ENCODE results near the gene VWF. TPM values are rescaled to one million over a fixed set of nuclear protein-coding genes. Genes with fewer than 3 reads are reported as not detected.

VWF gene
- total and polyA plus RNA-seq, 2 of the 13 experiments (the other 11 are each of a cell fraction or from before 2014, with no cell fraction given), result 0.20 to 0.25 TPM

DNA sequence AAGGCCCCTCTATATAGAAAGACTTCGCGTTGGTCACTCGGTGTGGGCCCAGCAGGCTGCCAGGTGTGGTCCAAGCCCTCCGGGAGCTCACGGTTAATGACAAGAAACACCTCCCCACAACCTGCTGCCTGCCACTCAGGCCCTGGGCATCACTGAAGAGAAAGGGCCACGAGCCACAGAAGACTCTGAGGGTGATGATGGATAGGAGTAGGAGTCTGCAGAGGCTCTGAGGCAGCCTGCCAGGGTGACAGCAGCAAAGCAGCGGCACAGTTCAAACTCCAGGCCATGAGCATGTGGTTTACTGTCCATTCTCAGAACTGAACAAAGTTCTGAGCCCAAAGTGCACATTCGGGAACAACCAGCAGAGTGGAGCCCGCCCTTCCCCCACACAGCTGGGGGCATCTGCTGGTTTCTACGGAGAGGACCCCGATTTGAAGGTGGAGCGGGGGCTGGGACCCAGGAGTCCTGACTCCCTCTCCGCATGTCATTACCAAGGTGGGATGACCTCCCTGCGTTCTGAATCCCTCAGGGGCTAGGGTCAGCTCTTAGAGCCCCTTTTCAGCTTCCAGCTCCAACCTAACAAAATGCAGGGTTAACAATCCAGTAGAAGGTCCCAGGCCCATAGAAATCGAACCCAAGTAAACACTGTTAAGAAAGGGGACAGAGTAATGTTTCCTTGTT lies 65.8 kb downstream of the VWF start (continued):
- TF ChIP-seq, protein P1, sequence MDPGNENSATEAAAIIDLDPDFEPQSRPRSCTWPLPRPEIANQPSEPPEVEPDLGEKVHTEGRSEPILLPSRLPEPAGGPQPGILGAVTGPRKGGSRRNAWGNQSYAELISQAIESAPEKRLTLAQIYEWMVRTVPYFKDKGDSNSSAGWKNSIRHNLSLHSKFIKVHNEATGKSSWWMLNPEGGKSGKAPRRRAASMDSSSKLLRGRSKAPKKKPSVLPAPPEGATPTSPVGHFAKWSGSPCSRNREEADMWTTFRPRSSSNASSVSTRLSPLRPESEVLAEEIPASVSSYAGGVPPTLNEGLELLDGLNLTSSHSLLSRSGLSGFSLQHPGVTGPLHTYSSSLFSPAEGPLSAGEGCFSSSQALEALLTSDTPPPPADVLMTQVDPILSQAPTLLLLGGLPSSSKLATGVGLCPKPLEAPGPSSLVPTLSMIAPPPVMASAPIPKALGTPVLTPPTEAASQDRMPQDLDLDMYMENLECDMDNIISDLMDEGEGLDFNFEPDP (CRISPR knock-in tag; conservative IDR thresholded peaks at IDR 0.05), result no peak
- TF ChIP-seq ZNF263 (CRISPR knock-in tag; IDR thresholded peaks at IDR 0.05) (peak; percentile 17; the same call in 1 of the 2 replicates), GABPB1 (CRISPR knock-in tag; IDR thresholded peaks at IDR 0.05) (peak; percentile 32; the same call in 1 of the 2 replicates), SOX13 (IDR thresholded peaks at IDR 0.05) (no peak), SOX13 (CRISPR knock-in tag; conservative IDR thresholded peaks at IDR 0.05 in 1 of 2, IDR thresholded peaks at IDR 0.05 in 1 of 2) (peak in 1 of 2 experiments; percentile 59; a peak in 2 of 4 replicates), ZNF746 (CRISPR knock-in tag; IDR thresholded peaks at IDR 0.05) (no peak), MIXL1 (CRISPR knock-in tag; IDR thresholded peaks at IDR 0.05) (no peak; the same call in 1 of the 2 replicates), ZBTB20 (CRISPR knock-in tag; IDR thresholded peaks at IDR 0.05; ENCODE audit: borderline replicate concordance, low read depth) (peak; percentile 54; the same call in 1 of the 2 replicates), ZFAT (CRISPR knock-in tag; conservative IDR thresholded peaks at IDR 0.05) (no peak), CBFB (CRISPR knock-in tag; IDR thresholded peaks at IDR 0.05) (0 out of 2 replicates have a peak, but pooled peaks have one; percentile 51), FOXK1 (CRISPR knock-in tag; IDR thresholded peaks at IDR 0.05; ENCODE audit: borderline replicate concordance, low read depth) (no peak), XRCC5 (optimal IDR thresholded peaks at IDR 0.05; ENCODE audit: low read length) (peak; percentile 31), SP5 (CRISPR knock-in tag; IDR thresholded peaks at IDR 0.05; ENCODE audit: borderline replicate concordance, low read depth) (0 out of 2 replicates have a peak, but pooled peaks have one; percentile 13), HOXA3 (CRISPR knock-in tag; IDR thresholded peaks at IDR 0.05) (peak; percentile 80)
- TF ChIP-seq, protein P2, sequence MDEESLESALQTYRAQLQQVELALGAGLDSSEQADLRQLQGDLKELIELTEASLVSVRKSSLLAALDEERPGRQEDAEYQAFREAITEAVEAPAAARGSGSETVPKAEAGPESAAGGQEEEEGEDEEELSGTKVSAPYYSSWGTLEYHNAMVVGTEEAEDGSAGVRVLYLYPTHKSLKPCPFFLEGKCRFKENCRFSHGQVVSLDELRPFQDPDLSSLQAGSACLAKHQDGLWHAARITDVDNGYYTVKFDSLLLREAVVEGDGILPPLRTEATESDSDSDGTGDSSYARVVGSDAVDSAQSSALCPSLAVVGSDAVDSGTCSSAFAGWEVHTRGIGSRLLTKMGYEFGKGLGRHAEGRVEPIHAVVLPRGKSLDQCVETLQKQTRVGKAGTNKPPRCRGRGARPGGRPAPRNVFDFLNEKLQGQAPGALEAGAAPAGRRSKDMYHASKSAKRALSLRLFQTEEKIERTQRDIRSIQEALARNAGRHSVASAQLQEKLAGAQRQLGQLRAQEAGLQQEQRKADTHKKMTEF (CRISPR knock-in tag; IDR thresholded peaks at IDR 0.05), result peak; percentile 47; the same call in 1 of the 2 replicates
- TF ChIP-seq, protein P3, sequence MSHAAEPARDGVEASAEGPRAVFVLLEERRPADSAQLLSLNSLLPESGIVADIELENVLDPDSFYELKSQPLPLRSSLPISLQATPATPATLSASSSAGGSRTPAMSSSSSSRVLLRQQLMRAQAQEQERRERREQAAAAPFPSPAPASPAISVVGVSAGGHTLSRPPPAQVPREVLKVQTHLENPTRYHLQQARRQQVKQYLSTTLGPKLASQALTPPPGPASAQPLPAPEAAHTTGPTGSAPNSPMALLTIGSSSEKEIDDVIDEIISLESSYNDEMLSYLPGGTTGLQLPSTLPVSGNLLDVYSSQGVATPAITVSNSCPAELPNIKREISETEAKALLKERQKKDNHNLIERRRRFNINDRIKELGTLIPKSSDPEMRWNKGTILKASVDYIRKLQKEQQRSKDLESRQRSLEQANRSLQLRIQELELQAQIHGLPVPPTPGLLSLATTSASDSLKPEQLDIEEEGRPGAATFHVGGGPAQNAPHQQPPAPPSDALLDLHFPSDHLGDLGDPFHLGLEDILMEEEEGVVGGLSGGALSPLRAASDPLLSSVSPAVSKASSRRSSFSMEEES (CRISPR knock-in tag; IDR thresholded peaks at IDR 0.05), result peak; percentile 62
- TF ChIP-seq, protein P4, sequence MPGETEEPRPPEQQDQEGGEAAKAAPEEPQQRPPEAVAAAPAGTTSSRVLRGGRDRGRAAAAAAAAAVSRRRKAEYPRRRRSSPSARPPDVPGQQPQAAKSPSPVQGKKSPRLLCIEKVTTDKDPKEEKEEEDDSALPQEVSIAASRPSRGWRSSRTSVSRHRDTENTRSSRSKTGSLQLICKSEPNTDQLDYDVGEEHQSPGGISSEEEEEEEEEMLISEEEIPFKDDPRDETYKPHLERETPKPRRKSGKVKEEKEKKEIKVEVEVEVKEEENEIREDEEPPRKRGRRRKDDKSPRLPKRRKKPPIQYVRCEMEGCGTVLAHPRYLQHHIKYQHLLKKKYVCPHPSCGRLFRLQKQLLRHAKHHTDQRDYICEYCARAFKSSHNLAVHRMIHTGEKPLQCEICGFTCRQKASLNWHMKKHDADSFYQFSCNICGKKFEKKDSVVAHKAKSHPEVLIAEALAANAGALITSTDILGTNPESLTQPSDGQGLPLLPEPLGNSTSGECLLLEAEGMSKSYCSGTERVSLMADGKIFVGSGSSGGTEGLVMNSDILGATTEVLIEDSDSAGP (CRISPR knock-in tag; IDR thresholded peaks at IDR 0.05; ENCODE audit: borderline replicate concordance), result peak; percentile 29; the same call in 1 of the 2 replicates
- TF ChIP-seq, protein P5, sequence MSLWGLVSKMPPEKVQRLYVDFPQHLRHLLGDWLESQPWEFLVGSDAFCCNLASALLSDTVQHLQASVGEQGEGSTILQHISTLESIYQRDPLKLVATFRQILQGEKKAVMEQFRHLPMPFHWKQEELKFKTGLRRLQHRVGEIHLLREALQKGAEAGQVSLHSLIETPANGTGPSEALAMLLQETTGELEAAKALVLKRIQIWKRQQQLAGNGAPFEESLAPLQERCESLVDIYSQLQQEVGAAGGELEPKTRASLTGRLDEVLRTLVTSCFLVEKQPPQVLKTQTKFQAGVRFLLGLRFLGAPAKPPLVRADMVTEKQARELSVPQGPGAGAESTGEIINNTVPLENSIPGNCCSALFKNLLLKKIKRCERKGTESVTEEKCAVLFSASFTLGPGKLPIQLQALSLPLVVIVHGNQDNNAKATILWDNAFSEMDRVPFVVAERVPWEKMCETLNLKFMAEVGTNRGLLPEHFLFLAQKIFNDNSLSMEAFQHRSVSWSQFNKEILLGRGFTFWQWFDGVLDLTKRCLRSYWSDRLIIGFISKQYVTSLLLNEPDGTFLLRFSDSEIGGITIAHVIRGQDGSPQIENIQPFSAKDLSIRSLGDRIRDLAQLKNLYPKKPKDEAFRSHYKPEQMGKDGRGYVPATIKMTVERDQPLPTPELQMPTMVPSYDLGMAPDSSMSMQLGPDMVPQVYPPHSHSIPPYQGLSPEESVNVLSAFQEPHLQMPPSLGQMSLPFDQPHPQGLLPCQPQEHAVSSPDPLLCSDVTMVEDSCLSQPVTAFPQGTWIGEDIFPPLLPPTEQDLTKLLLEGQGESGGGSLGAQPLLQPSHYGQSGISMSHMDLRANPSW (CRISPR knock-in tag; IDR thresholded peaks at IDR 0.05; ENCODE audit: borderline replicate concordance), result peak; percentile 54; the same call in 1 of the 2 replicates
- TF ChIP-seq, protein P6, sequence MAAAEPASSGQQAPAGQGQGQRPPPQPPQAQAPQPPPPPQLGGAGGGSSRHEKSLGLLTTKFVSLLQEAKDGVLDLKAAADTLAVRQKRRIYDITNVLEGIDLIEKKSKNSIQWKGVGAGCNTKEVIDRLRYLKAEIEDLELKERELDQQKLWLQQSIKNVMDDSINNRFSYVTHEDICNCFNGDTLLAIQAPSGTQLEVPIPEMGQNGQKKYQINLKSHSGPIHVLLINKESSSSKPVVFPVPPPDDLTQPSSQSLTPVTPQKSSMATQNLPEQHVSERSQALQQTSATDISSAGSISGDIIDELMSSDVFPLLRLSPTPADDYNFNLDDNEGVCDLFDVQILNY (CRISPR knock-in tag; conservative IDR thresholded peaks at IDR 0.05), result no peak

Measured in HepG2 (cell line).